Mucosa of gallbladder (tissue), 1 donor: ENCODE data around the gene MED9. TPM values are rescaled to one million over a fixed set of nuclear protein-coding genes. Genes with fewer than 3 reads are reported as not detected.
A peak's percentile ranks its signal among the peaks of the same experiment; 100 is the strongest.
"Not testable (repeated sequence)": the region's sequence is repeated elsewhere in the genome, so short reads cannot be mapped to it uniquely, and the experiment has no call there.

ENCODE experiments used
- DNase-seq: peaks from one replicate; pipeline ENCODE4 v3.0.0-alpha.2; 2020; ENCODE audit warnings: low spot score
- total RNA-seq: library from RNA; stranded (reverse); gene quantifications from one replicate; pipeline ENCODE4 v1.2.1, GENCODE V29; 2021
- donor health status: DM: no; HTN: no; CAD: no.

Gene MED9, protein sequence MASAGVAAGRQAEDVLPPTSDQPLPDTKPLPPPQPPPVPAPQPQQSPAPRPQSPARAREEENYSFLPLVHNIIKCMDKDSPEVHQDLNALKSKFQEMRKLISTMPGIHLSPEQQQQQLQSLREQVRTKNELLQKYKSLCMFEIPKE
- total RNA-seq = 13.9 TPM

DNA sequence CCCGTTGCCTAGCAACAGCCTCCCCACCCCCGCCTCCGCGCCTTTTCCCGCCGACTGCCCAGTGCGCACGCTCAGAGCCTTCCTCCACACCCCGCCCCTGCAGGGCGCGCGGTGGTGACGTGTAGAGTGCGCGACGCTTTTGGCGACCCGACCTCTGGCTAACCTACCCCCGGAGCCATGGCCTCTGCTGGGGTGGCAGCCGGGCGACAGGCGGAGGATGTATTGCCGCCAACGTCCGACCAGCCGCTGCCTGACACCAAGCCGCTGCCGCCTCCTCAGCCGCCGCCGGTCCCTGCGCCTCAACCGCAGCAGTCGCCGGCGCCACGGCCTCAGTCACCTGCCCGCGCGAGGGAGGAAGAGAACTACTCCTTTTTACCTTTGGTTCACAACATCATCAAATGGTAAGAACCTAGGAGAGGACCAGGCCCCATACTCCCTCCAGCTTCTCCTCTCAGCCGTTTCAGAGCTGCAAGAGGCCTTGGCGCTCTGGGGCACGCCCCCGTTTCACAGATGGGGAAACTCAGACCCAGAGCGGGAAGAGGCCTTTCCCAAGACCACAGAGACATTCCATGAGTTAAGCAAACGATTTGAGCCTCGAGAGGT lies at the start of gene MED9:
MED9 (plus strand) TSS at position 136 of the 603 bp plus-strand sequence; CDS start at position 178, 42 bp downstream.
- DNase-seq = peak; percentile 91

DNA sequence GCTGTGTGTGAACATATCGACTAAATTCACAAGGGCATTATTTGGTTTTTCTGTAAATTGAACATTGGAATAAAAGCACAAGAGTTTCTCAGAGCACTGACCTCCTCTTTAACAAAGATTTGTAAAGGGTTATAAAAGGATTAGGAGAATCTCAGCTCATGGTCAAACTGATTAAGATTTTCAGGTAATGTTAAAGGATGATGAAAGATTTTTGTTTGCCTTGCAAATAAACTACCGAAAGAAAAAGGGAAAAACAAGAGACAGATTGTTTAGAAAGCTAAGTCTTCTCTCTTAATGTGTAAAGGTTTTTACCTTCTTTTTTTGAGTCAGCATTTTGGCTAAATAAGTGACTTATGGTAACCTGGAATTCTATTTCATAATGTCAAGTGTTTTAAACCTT lies 47.6 kb upstream of the MED9 start:
- DNase-seq = no peak

DNA sequence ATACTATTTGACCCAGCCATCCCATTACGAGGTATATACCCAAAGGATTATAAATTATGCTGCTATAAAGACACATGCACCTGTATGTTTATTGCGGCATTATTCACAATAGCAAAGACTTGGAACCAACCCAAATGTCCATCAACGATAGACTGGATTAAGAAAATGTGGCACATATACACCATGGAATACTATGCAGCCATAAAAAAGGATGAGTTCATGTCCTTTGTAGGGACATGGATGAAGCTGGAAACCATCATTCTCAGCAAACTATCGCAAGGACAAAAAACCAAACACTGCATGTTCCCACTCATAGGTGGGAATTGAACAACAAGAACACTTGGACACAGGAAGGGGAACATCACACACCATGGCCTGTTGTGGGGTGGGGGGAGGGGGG lies 45.9 kb upstream of the MED9 start:
- not testable (repeated sequence) for DNase-seq

DNA sequence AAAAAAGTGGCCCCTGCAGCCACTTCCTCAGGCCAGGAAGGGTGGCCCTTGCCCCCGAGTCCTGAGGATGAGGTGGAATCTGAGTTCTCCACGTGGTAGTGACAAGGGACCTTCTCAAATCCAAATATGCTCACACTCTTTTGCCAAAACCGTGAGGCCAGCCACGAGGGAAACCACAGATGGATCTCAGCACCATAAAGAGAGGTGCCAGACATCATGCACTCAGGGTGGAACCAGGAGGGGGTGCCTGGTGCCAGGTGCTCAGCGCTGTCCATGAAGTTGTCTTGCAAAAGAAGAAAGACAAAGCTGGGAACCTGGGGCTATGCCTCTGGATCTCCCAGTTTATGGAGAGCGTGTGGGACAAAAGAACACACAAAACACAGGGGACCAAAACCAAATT lies 45.2 kb upstream of the MED9 start:
- DNase-seq = no peak

DNA sequence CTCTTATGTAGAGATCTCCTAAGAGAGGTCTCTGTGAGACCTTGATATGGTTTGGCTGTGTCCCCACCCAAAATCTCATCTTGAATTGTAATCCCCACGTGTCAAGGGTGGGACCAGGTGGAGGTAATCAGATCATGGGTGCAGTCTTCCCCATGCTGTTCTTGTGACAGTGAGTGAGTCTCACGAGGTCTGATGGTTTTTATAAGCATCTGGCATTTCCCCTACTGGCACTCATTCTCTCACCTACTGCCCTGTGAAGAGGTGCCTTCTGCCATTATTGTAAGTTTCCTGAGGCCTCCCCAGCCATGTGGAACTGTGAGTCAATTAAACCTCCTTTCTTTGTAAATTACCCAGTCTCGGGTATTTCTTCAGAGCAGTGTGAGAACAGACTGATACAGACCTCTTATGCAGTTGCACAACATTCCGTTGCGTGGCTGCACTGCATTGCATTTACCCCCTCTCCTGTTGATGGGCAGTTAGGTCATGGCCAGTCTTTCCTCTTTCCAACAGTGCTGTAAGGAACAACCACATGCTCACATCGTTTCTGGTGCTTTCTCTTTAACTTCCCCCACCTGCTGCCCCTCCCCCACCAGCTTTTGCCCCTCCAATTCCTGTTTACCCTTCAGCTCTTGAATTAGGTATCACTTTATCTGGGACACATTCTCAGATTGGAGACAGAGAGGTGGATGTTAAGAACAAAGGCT lies 43.6 kb upstream of the MED9 start:
- no peak for DNase-seq

DNA sequence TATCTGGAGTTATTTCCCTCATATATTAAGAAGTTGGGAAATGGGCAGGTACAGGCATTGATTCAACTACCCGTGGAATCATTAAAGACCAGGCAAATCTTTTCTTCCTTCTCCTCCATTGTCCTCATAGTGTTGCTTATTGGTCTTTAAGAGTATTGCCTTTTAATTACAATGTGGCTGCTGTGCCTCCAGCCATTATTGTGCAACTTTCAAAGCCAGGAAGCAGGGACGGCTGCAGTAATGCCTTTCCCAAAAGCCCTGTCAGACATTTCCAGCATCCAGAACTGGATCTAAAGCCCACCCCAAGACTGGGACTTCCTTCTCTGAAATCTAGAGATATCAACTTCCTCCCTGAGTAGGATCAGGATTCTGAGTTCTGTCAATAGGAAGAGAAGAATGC lies 42.3 kb upstream of the MED9 start:
- DNase-seq = no peak

DNA sequence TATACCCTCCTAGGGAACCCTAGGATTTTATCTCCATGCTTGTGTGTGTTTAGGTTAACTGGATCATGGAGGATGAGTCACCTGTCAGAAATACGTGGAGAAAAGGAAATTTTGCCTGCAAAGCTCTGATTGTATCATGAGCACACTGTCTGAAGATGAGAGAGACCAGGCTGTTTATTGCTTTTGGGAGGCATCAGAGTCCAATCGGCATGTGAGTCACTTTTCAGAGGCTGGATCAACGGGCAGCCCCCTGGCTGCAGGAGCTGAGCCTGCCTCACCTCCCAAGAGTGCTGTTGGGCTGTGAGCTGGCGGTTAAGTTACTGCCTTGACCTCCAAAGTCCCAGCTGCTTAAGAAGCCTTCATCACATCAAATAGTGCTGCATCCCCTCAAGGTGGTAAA lies 41.5 kb upstream of the MED9 start:
- DNase-seq = no peak

DNA sequence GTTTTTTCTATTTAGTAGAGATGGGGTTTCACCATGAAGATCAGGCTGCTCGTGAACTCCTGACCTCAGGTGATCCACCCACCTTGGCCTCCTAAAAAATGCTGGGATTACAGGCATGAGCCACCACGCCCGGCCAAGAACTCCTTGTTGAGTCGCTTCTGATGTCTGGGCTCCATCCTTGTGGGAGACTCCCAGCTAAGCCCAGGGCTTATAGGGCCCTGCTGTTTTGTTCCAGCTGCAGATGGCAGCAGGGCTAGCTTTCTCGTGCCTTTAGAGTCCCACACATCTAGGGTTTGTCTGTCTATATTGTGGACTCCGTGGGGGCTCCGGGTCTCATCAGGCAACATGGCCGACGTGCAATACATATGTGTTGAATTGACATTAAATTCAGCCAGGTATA lies 39.3 kb upstream of the MED9 start:
- no peak for DNase-seq

DNA sequence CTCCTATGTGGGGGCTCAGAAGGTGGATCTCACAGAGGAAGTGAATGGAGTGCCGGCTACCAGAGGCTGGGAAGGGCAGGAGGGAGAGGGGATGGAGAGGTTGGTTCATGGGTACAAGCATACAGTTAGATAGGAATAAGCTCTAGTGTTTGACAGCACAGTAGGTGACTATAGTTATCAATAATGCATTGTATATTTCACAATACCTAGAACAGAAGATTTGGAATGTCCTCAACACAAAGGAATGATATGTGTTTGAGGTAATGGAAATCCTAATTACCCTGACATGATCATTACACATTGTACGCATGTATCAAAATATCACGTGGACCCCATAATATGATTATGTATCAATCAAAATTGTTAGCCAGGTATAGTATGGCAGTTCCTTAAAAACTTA lies 38.9 kb upstream of the MED9 start:
- DNase-seq = no peak

DNA sequence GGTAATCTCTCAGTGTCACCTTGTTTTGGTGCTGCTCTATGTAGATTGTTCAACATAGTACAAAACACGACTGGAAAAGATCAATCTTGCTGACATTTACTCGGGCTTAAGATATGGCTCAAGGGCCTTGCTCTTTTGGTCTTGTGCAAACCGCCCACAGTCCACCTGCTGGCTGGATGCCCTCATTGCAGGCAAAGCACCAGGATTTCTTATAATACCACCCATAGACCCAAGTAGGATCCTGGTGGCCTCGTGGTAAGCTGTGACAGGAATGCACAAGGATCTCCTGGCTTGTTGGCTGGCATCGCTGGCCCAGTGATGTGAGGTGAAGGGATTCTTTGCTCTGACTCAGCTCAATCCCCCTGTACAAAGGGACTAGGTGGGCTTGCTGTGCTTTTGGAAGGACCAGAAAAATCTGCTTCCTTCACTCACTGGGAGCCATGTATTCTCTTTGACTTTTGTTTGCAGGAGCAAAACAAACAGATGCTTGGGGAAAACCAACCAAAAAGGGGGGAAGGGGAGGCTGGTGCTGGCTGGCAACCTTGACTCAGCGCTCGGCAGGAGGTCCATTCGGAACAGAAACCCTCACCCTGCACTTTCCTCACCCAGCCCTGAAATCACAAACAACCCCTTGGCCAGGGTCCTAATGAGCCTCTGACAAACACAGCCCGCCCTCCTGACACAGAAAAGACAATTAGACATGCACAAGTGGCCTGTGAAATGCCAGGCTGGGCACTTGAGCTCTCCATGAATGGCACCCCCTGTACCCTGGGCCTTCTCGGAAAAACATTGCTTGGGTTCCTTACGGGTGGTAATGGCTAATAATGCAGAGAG lies 36.6 kb upstream of the MED9 start:
- peak; percentile 60 for DNase-seq

DNA sequence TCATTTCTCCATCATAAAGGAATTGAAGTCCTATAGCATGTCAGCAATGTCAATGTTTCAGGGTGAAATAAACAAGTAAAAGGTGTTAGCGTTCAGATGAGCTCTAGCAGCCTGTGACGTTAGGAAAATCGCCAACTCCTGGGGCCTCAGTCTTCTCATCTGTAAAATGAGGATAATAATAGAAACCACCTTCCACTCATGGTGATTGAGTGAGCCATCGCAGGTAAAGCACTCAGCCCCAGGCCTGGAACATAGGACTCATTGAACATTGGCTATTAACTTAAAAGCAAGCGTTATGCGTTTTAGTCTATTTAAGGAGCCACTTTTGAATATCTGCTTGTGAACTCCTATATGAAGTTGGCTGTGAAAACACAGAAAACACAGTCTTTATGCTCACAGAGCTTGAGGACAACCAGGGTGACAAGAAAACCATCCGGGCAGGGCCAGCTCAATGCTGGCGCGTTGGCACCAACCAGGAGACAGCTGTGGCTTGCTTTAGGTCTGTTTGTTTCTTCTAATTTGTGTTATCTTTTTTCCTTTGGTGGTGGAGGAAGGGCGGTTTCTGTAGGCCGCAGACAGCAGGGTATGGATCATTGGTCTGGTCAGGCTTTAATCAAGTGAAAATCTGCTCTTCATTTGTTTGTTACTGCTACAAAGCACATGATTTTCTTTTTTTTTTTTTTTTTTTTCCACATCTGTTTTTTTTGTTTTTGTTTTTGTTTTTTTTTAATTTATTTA lies 35.7 kb upstream of the MED9 start:
- DNase-seq = no peak

DNA sequence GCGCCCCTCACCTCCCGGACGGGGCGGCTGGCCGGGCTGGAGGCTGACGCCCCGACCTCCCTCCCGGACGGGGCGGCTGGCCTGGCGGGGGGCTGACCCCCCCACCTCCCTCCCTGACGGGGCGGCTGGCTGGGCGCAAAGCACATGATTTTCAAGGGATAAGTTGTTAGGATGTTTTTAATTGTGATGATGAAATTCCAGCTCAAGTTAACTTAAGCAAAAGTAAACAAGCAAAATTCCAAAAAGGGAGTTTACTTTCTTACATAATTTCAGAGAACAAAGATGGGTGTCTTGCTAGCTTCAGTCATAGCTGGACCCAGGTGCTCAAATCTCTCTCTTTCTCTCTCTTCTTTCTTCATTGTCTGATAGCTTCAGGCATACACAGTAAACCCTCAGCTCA lies 33.6 kb upstream of the MED9 start:
- no peak for DNase-seq

DNA sequence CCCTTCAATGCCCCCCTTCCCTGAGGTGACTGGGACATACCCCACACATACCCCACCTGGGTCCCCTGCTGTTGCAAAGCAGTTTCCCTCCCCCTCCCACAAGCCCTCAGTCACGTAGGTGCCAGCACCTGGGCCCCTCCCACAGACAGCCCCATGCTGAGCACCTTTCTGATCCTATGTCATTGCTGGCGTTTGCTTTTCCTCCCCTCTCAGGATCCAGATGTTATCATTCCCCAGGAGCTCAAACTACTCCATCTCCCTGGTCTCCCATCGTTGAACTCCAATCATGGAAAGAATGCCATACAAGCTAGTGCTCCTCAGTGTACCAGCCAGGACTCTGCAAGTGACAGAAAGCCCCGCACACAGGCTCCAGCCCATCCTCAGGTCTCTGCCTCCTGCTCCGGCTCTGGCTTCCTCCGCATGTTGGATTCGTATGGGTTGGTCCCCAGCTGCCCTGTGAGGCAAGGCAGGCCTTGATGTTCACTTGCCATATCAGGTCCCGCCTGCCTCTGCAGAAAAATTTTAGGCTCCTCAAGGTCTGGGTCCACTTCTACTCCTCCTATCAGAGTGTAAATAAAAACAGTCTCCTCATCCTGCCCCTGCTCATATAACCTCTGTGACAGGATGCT lies 31.4 kb upstream of the MED9 start:
- no peak for DNase-seq

DNA sequence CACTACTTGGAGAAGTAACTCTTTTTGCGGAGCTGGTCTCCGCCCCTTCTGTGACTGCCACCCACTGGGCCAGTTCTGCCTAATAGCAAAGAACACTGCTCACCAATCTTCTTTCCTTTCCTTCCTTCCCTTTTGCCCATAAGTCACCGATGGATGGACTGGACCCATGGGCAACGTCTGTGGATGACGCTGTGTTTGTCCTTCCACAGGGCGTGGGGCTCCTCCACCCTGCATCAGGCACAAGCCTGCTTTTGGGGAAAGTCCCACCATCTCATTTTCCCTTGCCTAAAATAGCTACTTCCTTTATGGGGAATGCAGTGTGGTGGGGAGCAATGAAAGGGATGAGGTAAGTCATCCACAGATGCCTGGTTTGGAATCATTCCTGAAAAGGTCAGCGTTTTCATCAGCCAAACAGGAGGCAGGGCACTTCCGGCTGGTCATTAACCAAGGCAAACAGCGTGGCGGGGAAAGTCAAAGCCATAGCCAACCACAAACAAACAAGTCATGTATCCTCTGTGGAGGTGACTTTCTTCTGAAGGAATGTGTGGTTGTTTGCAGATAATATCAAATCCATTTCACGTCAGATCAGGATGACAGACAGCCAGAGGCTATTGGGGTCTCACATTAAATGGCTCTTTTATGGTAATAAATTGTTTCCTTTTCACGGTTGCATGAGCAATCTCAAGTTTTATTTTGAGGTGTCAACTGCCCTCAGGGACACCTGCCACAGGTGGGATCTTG lies 30.7 kb upstream of the MED9 start:
- peak; percentile 78 for DNase-seq

DNA sequence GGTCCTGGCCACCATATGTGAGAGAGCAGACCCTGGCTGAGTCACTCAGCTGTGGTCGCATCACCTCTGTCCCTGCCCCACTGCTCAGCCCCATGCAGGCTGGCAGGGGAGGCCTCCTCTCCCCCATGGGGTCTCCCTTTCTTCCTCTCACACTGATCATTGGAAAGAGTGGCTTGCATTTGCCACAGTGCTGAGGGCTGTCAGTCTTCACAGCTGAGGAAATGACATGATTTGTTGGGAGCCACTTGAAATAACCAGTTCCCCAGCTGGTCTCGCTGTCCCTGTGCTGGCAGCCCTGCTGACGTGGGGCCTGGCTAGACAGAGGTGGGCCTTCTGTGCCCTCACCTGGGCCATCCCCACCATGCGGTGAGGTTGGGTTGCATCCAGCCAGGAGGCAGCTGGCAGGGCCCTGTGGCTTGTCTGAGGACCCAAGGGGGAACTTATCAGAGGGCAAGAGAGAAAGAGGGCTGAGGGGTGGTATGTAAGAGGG lies 30.1 kb upstream of the MED9 start:
- DNase-seq = no peak

DNA sequence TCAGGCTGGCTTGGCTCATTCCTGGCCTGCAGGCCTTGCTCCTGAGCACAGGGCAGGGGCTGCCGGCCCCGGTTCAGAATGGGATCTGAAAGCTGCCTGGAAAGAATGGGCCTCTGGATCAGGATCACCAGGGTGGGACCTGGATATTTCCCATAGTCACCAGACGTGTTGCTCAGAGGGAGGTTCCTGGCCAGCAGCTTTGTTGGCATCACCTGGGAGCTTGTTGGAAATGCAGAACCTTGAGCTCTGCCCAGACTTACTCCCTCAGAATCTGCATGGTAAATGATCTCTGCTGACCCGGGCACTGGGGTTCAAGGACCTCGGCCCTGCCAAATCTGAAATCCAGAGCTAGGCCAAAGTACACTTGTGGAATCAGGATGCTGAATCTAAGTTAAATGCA lies 29.5 kb upstream of the MED9 start:
- no peak for DNase-seq

DNA sequence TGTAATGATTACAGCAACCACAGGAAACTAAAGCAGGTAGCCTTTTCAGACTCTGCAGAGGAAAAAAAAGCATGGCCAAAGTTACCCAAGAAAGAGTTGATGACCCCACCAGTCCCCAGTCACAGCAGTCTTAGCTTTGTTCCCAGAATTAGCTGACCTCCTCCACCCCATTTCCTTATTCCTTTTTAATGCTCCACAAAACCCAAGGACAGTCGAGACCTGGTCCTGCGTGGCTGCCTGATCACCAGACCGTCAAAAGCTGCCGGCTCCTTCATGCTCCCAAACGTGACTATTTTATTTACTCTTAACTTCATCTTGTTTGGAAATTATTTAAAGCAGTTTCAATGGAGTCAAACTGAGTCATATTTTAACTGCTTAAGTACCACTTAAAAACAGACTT lies 28.7 kb upstream of the MED9 start:
- DNase-seq = no peak

DNA sequence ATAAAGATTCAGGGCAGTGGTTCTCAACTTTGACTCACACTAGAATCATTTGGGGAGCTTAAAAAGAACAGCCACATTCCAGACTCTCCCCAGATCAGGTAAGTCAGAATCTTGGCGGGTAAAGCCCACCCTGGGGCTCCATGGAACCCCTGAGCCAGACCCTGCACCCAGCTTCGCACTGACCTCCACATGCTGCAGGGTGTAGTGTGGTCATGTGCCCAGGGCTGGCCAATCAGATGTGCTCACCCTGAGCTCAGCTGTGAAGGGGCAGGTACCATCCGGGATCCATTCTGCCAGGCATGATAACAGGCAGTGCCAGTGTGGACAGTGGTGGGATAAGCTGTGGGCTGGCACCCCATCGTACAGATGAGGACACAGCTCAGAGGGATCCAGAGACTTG lies 28.1 kb upstream of the MED9 start:
- no peak for DNase-seq

DNA sequence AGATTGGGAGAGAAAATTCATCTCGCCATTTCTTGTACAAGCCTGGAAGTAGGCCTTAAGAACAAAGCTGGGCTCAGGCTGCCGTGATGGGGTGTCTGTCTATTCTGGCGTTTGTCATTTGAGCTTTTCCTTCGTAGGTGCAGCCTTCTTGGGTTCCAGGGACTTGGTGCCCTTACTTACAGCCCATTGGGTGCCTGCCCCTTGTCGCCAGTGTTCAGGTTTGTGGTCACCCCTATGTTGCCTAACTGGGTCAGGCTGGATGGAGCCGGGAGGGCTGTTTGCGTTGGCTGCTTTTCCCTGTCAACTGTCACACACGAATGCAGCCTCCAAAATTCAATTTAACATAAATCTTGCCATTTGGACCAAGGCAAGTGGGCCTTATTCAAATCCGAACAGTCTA lies 23.7 kb upstream of the MED9 start:
- DNase-seq = no peak

DNA sequence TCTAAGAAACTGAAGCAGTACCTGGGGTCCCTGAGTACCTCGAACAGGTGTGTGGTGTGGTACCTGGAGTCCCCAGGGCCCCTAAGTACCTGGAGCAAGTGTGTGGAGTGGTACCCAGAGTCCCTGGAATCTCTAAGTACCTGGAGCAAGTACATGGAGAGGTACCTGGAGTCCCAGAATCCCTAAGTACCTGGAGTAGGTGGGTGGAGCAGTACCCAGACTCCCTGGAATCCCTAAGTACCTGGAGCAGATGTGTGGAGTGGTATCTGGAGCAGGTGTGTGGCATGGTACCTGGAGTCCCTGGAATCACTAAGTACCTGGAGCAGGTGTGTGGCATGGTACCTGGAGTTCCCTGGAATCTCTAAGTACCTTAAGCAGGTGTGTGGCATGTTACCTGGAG lies 22.5 kb upstream of the MED9 start:
- DNase-seq = no peak

DNA sequence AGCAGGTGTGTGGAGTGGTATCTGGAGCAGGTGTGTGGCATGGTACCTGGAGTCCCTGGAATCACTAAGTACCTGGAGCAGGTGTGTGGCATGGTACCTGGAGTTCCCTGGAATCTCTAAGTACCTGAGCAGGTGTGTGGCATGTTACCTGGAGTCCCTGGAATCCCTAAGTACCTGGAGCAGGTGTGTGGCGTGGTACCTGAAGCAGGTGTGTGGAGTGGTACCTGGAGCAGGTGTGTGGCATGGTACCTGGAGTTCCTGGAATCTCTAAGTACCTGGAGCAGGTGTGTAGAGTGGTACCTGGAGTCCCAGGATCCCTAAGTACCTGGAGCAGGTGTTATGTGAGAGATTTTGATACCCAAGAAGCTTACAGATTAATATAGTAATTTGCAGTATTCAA lies 22.1 kb upstream of the MED9 start:
- DNase-seq = not testable (repeated sequence)
